ENCODE results near the gene FUT2. TPM values are rescaled to one million over a fixed set of nuclear protein-coding genes. Genes with fewer than 3 reads are reported as not detected.

FUT2 gene
- total RNA-seq, 4 donors from 2014 or later, result 0.44 TPM; not detected in 3

DNA sequence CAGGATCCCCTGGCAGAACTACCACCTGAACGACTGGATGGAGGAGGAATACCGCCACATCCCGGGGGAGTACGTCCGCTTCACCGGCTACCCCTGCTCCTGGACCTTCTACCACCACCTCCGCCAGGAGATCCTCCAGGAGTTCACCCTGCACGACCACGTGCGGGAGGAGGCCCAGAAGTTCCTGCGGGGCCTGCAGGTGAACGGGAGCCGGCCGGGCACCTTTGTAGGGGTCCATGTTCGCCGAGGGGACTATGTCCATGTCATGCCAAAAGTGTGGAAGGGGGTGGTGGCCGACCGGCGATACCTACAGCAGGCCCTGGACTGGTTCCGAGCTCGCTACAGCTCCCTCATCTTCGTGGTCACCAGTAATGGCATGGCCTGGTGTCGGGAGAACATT is 7.5 kb downstream of the FUT2 start:
- Histone ChIP-seq H3K27ac (no peak overlapping the region), H3K27me3 (no peaks in the 10 kb centered on the region), H3K4me1 (no peaks in the 10 kb centered on the region), H3K36me3 (peaks cover 0 to 47% (median 0%) of the 10 kb centered on the region in 3 donors), H3K4me3 (no peak overlapping the region), H3K9me3 (no peaks in the 10 kb centered on the region)
- DNase-seq (ENCODE audit: low spot score in 2 of 2), result no peak
- WGBS, 2 donors, result 97 to 98% methylated on average over 21 to 22 of the region's 23 CpGs
- TF ChIP-seq, protein P1, sequence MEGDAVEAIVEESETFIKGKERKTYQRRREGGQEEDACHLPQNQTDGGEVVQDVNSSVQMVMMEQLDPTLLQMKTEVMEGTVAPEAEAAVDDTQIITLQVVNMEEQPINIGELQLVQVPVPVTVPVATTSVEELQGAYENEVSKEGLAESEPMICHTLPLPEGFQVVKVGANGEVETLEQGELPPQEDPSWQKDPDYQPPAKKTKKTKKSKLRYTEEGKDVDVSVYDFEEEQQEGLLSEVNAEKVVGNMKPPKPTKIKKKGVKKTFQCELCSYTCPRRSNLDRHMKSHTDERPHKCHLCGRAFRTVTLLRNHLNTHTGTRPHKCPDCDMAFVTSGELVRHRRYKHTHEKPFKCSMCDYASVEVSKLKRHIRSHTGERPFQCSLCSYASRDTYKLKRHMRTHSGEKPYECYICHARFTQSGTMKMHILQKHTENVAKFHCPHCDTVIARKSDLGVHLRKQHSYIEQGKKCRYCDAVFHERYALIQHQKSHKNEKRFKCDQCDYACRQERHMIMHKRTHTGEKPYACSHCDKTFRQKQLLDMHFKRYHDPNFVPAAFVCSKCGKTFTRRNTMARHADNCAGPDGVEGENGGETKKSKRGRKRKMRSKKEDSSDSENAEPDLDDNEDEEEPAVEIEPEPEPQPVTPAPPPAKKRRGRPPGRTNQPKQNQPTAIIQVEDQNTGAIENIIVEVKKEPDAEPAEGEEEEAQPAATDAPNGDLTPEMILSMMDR (IDR thresholded peaks at IDR 0.05), result no peak

- DNase-seq (ENCODE audit: low spot score in 2 of 2), result no peak
- H3K9me3 ChIP-seq, result no peaks in the 10 kb centered on the region
- no peak overlapping the region for H3K27ac ChIP-seq
- no peaks in the 10 kb centered on the region for H3K27me3 ChIP-seq
- TF ChIP-seq, protein P1 (IDR thresholded peaks at IDR 0.05), result no peak
- TF ChIP-seq POLR2A (IDR thresholded peaks at IDR 0.05) (no peak), EP300 (IDR thresholded peaks at IDR 0.05) (no peak)
- H3K4me1 ChIP-seq, result no peaks in the 10 kb centered on the region
- WGBS, 2 donors, result 41 to 49% methylated on average over 2 of the region's 2 CpGs
- H3K4me3 ChIP-seq, result no peak overlapping the region
- peaks cover 0 to 47% (median 0%) of the 10 kb centered on the region in 3 donors for H3K36me3 ChIP-seq
Observed at GRCh38 chr19:48705431-48705830, 9.7 kb downstream of the FUT2 start.

GRCh38 chr19:48708471-48708870 is 12.7 kb downstream of the FUT2 start:
- Histone ChIP-seq H3K27ac (no peak overlapping the region), H3K36me3 (peaks cover 0 to 36% (median 0%) of the 10 kb centered on the region in 3 donors), H3K9me3 (peaks cover 0 to 10% (median 0%) of the 10 kb centered on the region in 4 donors), H3K4me1 (peaks cover 0 to 9% (median 6%) of the 10 kb centered on the region in 4 donors), H3K27me3 (no peaks in the 10 kb centered on the region), H3K4me3 (no peak overlapping the region)
- DNase-seq (ENCODE audit: low spot score in 2 of 2), result no peak
- WGBS, 2 donors, result 47 to 51% methylated on average over 11 of the region's 11 CpGs
- TF ChIP-seq, protein P1 (IDR thresholded peaks at IDR 0.05), result no peak
- TF ChIP-seq POLR2A (IDR thresholded peaks at IDR 0.05) (no peak), EP300 (IDR thresholded peaks at IDR 0.05) (no peak)

GRCh38 chr19:48711106-48711662 is 15.4 kb downstream of the FUT2 start:
- H3K27me3 ChIP-seq, result no peaks in the 10 kb centered on the region
- WGBS, 2 donors, result 90 to 92% methylated on average over 4 of the region's 4 CpGs

More at GRCh38 chr19:48711106-48711662, 15.4 kb downstream of the FUT2 start:
- H3K4me1 ChIP-seq, result peaks cover 0 to 30% (median 20%) of the 10 kb centered on the region in 4 donors
- peaks cover 0 to 10% (median 0%) of the 10 kb centered on the region in 4 donors for H3K9me3 ChIP-seq
- H3K4me3 ChIP-seq, result no peak overlapping the region
- no peak overlapping the region for H3K27ac ChIP-seq
- DNase-seq (ENCODE audit: low spot score in 2 of 2), result no peak
- H3K36me3 ChIP-seq, result peaks cover 0 to 23% (median 0%) of the 10 kb centered on the region in 3 donors
- TF ChIP-seq POLR2A (IDR thresholded peaks at IDR 0.05) (no peak), EP300 (IDR thresholded peaks at IDR 0.05) (no peak)
- TF ChIP-seq, protein P1 (IDR thresholded peaks at IDR 0.05), result no peak
